Coronary artery (tissue), 2 donors: ENCODE data around the gene POLRMT.
A peak's percentile ranks its signal among the peaks of the same experiment; 100 is the strongest.

Source experiments
- DNase-seq: peaks from one replicate; pipeline ENCODE4 v3.0.0-alpha.2; 2017; ENCODE audit warnings: low spot score
- H3K27ac ChIP-seq, 2 donors: fragments of 200-600 bp; sonication (generic); one replicate each; pipeline ENCODE4 v1.5.1; 2016 to 2019
- H3K4me3 ChIP-seq: fragments of 200-600 bp; sonication (generic); 2 replicates; pipeline ENCODE4 v1.5.1; 2016; ENCODE audit warnings: mild to moderate bottlenecking, moderate library complexity
- CTCF ChIP-seq: fragments of 200-600 bp; sonication (generic); IDR thresholded peaks from one replicate; pipeline ENCODE4 v1.5.1; 2019; ENCODE audit warnings: antibody characterized with exemption

The POLRMT gene

GRCh38 chr19:616747-617526 lies 16.4 kb downstream of the POLRMT start:
- no peak for DNase-seq
- no peak for TF ChIP-seq CTCF
- H3K27ac ChIP-seq, result no peak overlapping the region
- peak overlapping the region; percentile 58 for H3K4me3 ChIP-seq

DNA sequence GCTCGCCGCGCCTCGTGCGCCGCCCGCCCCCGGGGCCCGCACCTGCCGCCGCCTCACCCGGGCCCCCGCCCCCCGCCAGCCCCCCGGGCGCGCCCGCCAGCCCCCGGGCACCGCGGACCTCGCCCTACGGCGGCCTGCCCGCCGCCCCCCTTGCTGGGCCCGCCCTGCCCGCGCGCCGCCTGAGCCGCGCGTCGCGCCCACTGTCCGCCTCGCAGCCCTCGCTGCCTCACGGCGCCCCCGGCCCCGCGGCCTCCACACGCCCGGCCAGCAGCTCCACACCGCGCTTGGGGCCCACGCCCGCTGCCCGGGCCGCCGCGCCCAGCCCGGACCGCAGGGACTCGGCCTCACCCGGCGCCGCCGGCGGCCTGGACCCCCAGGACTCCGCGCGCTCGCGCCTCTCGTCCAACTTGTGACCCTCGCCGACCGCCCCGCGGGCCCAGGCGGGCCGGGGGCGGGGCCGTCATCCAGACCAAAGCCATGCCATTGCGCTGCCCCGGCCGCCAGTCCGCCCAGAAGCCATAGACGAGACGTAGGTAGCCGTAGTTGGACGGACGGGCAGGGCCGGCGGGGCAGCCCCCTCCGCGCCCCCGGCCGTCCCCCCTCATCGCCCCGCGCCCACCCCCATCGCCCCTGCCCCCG lies 17.2 kb downstream of the POLRMT start:
- Histone ChIP-seq H3K4me3 (peak overlapping the region; percentile 58), H3K27ac (no peak overlapping the region)
- no peak for TF ChIP-seq CTCF
- DNase-seq, result no peak

- Histone ChIP-seq H3K27ac (no peak overlapping the region), H3K4me3 (peak overlapping the region; percentile 58)
- TF ChIP-seq CTCF, result no peak
- DNase-seq, result no peak
These were observed 17.7 kb downstream of the POLRMT start for GRCh38 chr19:615619-616018.

GRCh38 chr19:613732-614567 lies 19.4 kb downstream of the POLRMT start:
- DNase-seq, result no peak
- Histone ChIP-seq H3K27ac (no peak overlapping the region), H3K4me3 (no peak overlapping the region)
- no peak for TF ChIP-seq CTCF

DNA sequence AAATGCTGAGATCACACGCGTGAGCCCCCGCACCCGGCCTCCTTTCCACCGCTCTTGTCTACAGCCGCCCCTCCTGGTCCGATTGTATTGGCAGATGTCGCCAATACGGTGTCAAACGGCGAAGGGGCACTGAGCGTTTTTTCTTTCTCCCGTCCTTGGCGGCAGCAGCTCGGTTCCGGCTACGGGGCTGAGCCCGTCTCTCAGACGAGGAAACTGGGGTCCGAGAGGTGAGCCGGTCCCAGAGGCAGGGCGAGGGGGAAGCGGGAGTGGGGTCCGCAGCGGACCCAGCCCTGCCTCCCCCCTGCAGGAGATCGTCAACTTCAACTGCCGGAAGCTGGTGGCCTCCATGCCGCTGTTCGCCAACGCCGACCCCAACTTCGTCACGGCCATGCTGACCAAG lies 20.4 kb downstream of the POLRMT start:
- no peak overlapping the region for H3K4me3 ChIP-seq
- DNase-seq, result no peak
- H3K27ac ChIP-seq, result no peak overlapping the region
- no peak for TF ChIP-seq CTCF

DNA sequence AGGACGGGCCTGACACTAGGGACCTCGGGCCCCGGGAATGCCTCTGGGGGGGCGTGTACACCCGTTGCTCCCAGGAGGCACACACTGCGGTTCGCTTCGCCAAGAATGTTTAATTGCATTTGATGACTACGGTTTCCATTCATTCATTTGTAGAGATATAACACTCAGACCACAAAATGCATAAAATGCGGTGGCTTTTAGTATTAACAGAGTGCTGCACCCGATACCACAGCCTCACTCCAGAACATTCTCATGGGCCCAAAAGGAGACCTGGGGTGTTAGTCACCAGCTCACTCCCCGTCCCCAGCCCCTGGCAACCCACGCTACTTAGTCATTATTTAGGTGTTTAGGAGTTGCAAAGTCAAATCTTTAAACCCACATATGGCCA lies 21.9 kb downstream of the POLRMT start:
- Histone ChIP-seq H3K27ac (peak overlapping the region in 1 of 2 donors; percentile 54), H3K4me3 (no peak overlapping the region)
- TF ChIP-seq CTCF, result no peak
- no peak for DNase-seq
